HG02840 (cell line): ENCODE results near the gene UCHL1.
"Not testable (repeated sequence)": the region's sequence is repeated elsewhere in the genome, so short reads cannot be mapped to it uniquely, and the experiment has no call there.

Experiments
- ATAC-seq: cut with Tn5 transposase; IDR thresholded peaks from one replicate; pipeline ENCODE4 v1.9.1; 2021; ENCODE audit warnings: mild to moderate bottlenecking, moderate library complexity, moderate number of reproducible peaks; ENCODE audit not compliant: unreplicated experiment, low FRiP score

Gene UCHL1

GRCh38 chr4:41236032-41236431, 20.7 kb upstream of the UCHL1 start:
- no peak for ATAC-seq

GRCh38 chr4:41236508-41236907, 20.2 kb upstream of the UCHL1 start:
- ATAC-seq = no peak

GRCh38 chr4:41241919-41242318, 14.8 kb upstream of the UCHL1 start:
- no peak for ATAC-seq

- no peak for ATAC-seq
Measured at GRCh38 chr4:41245983-41246382, 10.7 kb upstream of the UCHL1 start.

- no peak for ATAC-seq
Measured at GRCh38 chr4:41256131-41256739, 493 bp upstream of the UCHL1 start.

GRCh38 chr4:41257257-41257901, 651 bp downstream of the UCHL1 start:
- ATAC-seq = no peak

GRCh38 chr4:41257906-41258305, 1.2 kb downstream of the UCHL1 start:
- ATAC-seq = no peak

GRCh38 chr4:41258783-41259182, 2.1 kb downstream of the UCHL1 start:
- ATAC-seq = no peak

- ATAC-seq = no peak
Measured at GRCh38 chr4:41260116-41260733, 3.5 kb downstream of the UCHL1 start.

- no peak for ATAC-seq
Measured at GRCh38 chr4:41262198-41262597, 5.5 kb downstream of the UCHL1 start.

GRCh38 chr4:41264212-41264611, 7.5 kb downstream of the UCHL1 start:
- no peak for ATAC-seq

GRCh38 chr4:41267997-41268396, 11.3 kb downstream of the UCHL1 start:
- ATAC-seq = no peak

GRCh38 chr4:41268721-41269517, 12.2 kb downstream of the UCHL1 start:
- no peak for ATAC-seq

GRCh38 chr4:41269682-41270081, 13.0 kb downstream of the UCHL1 start:
- no peak for ATAC-seq

- not testable (repeated sequence) for ATAC-seq
Measured at GRCh38 chr4:41275931-41276330, 19.2 kb downstream of the UCHL1 start.

- ATAC-seq = no peak
Measured at GRCh38 chr4:41280010-41280409, 23.3 kb downstream of the UCHL1 start.

GRCh38 chr4:41281038-41281634, 24.4 kb downstream of the UCHL1 start:
- ATAC-seq = peak; percentile 85

- ATAC-seq = no peak
Measured at GRCh38 chr4:41282366-41282765, 25.6 kb downstream of the UCHL1 start.

- no peak for ATAC-seq
Measured at GRCh38 chr4:41285202-41285863, 28.6 kb downstream of the UCHL1 start.

- no peak for ATAC-seq
Measured at GRCh38 chr4:41285864-41286235, 29.1 kb downstream of the UCHL1 start.
